GM08714 (cell line): ENCODE results near the gene KCNK17.

ENCODE experiments used
- H3K4me3 ChIP-seq: fragments of 200-500 bp; sonication (Bioruptor generic); 2 replicates; pipeline ENCODE4 v1.5.1; 2014; ENCODE audit warnings: mild to moderate bottlenecking, low read length, inconsistent platforms
- ZNF274 ChIP-seq: IDR thresholded peaks from 2 replicates; pipeline ENCODE4 v1.6.1; 2012; ENCODE audit warnings: mild to moderate bottlenecking, low read depth, low read length

KCNK17 gene

GRCh38 chr6:39249278-39249677 is 64.9 kb downstream of the KCNK17 start:
- H3K4me3 ChIP-seq = no peak overlapping the region
- no peak for TF ChIP-seq ZNF274
